GM19372 (cell line): ENCODE data around the gene CCL25.

Experiments
- ATAC-seq: cut with Tn5 transposase; IDR thresholded peaks from one replicate; pipeline ENCODE4 v1.9.1; 2021; ENCODE audit warnings: mild to moderate bottlenecking, low read depth, moderate library complexity; ENCODE audit not compliant: unreplicated experiment

Gene CCL25

GRCh38 chr19:8109455-8109854 is 56.9 kb downstream of the CCL25 start:
- no peak for ATAC-seq

- no peak for ATAC-seq
Observed at GRCh38 chr19:8109890-8110662, 57.5 kb downstream of the CCL25 start.

GRCh38 chr19:8110931-8111330 is 58.4 kb downstream of the CCL25 start:
- ATAC-seq = no peak

GRCh38 chr19:8111376-8111775 is 58.8 kb downstream of the CCL25 start:
- no peak for ATAC-seq
